Measurements from ENCODE around the gene SRSF2.
A peak's percentile ranks its signal among the peaks of the same experiment; 100 is the strongest.

Gene SRSF2

GRCh38 chr17:76737676-76738467 lies 741 bp upstream of the SRSF2 start, which contains the start of gene MFSD11:
TSS of gene MFSD11 (plus strand) at chr17:76738119. CDS start at chr17:76738353, 234 bp downstream.
- no peak for TF ChIP-seq OSR1 (CRISPR knock-in tag; IDR thresholded peaks at IDR 0.05)
- TF ChIP-seq ZFP3 (CRISPR knock-in tag; IDR thresholded peaks at IDR 0.05) = 0 out of 2 replicates have a peak, but pooled peaks have one; percentile 46
- ATAC-seq = peak; percentile 83

GRCh38 chr17:76736349-76737081 lies 616 bp downstream of the SRSF2 start:
- peak; percentile 36 for ATAC-seq
- TF ChIP-seq ZFP3 (CRISPR knock-in tag; IDR thresholded peaks at IDR 0.05) = 0 out of 2 replicates have a peak, but pooled peaks have one; percentile 37
- TF ChIP-seq TSHZ2 (CRISPR knock-in tag; IDR thresholded peaks at IDR 0.05) = no peak

GRCh38 chr17:76735586-76736348 lies 1.4 kb downstream of the SRSF2 start:
- TF ChIP-seq TCF4 (CRISPR knock-in tag; IDR thresholded peaks at IDR 0.05; ENCODE audit: borderline replicate concordance) (no peak), OSR1 (CRISPR knock-in tag; IDR thresholded peaks at IDR 0.05) (no peak), RARB (CRISPR knock-in tag; IDR thresholded peaks at IDR 0.05) (no peak), TOX (CRISPR knock-in tag; IDR thresholded peaks at IDR 0.05; ENCODE audit: borderline replicate concordance) (no peak), PPARA (CRISPR knock-in tag; IDR thresholded peaks at IDR 0.05; ENCODE audit: borderline replicate concordance) (no peak), SNAI2 (CRISPR knock-in tag; IDR thresholded peaks at IDR 0.05) (no peak), GLIS3 (CRISPR knock-in tag; IDR thresholded peaks at IDR 0.05) (no peak), CSRNP3 (CRISPR knock-in tag; IDR thresholded peaks at IDR 0.05) (no peak), ZNF8 (CRISPR knock-in tag; IDR thresholded peaks at IDR 0.05) (no peak), BACH2 (CRISPR knock-in tag; IDR thresholded peaks at IDR 0.05; ENCODE audit: borderline replicate concordance) (no peak), ARNTL (CRISPR knock-in tag; IDR thresholded peaks at IDR 0.05; ENCODE audit: borderline replicate concordance, low read depth) (no peak), ISL1 (CRISPR knock-in tag; IDR thresholded peaks at IDR 0.05) (no peak), CREB5 (CRISPR knock-in tag; IDR thresholded peaks at IDR 0.05; ENCODE audit: low read depth) (no peak), POU6F1 (CRISPR knock-in tag; IDR thresholded peaks at IDR 0.05; ENCODE audit: borderline replicate concordance, low read depth) (no peak), ZNF70 (CRISPR knock-in tag; IDR thresholded peaks at IDR 0.05) (no peak), TSHZ2 (CRISPR knock-in tag; IDR thresholded peaks at IDR 0.05) (no peak), ESRRG (CRISPR knock-in tag; IDR thresholded peaks at IDR 0.05) (no peak), CSDC2 (CRISPR knock-in tag; IDR thresholded peaks at IDR 0.05) (no peak), ZC3H10 (CRISPR knock-in tag; IDR thresholded peaks at IDR 0.05) (no peak)
- ATAC-seq = no peak
